Peyer's patch (tissue), 4 donors: ENCODE measurements around the gene PBX4. TPM values are rescaled to one million over a fixed set of nuclear protein-coding genes. Genes with fewer than 3 reads are reported as not detected.
"Not testable (repeated sequence)": the region's sequence is repeated elsewhere in the genome, so short reads cannot be mapped to it uniquely, and the experiment has no call there.

Source experiments
- DNase-seq, 3 donors: peaks; one replicate each; pipeline ENCODE4 v3.0.0-alpha.2; 2017 to 2019
- H3K27ac ChIP-seq, 4 donors: fragments of 200-600 bp; sonication (generic); one replicate each; pipeline ENCODE4 v1.5.1; 2016 to 2019
- H3K27me3 ChIP-seq, 2 donors: fragments of 200-600 bp; sonication (generic); one replicate each; pipeline ENCODE4 v1.5.1; 2019
- H3K36me3 ChIP-seq, 3 donors: fragments of 200-600 bp; sonication (generic); one replicate each; pipeline ENCODE4 v1.5.1; 2016 to 2019
- H3K4me1 ChIP-seq, 4 donors: fragments of 200-600 bp; sonication (generic); one replicate each; pipeline ENCODE4 v1.5.1; 2016 to 2019
- H3K4me3 ChIP-seq, 4 donors: fragments of 200-600 bp; sonication (generic); 1 replicate in 3 of 4; 2 replicates in 1 of 4; pipeline ENCODE4 v1.5.1; 2016 to 2019; ENCODE audit warnings: mild to moderate bottlenecking in 1 of 4
- H3K9me3 ChIP-seq, 4 donors: fragments of 200-600 bp; sonication (generic); one replicate each; pipeline ENCODE4 v1.5.1; 2016 to 2019; ENCODE audit warnings: mild to moderate bottlenecking in 1 of 4
- CTCF ChIP-seq, 6 experiments: fragments of 450-650 bp in 4 of 6; fragments of 200-600 bp in 2 of 6; sonication (generic) in 1 of 6; IDR thresholded peaks; one replicate each; pipeline ENCODE4 v1.5.1; 2017 to 2019; ENCODE audit warnings: antibody characterized with exemption in 6 of 6, mild to moderate bottlenecking in 3 of 6, moderate library complexity in 1 of 6
- POLR2A ChIP-seq, 2 donors: fragments of 450-650 bp; IDR thresholded peaks; one replicate each; pipeline ENCODE4 v1.5.1; 2017; ENCODE audit warnings: antibody characterized with exemption in 2 of 2, mild to moderate bottlenecking in 2 of 2, moderate library complexity in 2 of 2
- total RNA-seq, 4 donors: library from RNA; depleted of rRNA; stranded (reverse); fragments of >200 nt; gene quantifications; one replicate each; pipeline ENCODE4 v1.1.0, GENCODE V29; 2016

PBX4 gene
- total RNA-seq, 4 donors from 2014 or later = 6.8 to 23.1 (median 14.1) TPM

- no peak for DNase-seq
- H3K9me3 ChIP-seq = no peaks in the 10 kb centered on the region
- H3K36me3 ChIP-seq = no peaks in the 10 kb centered on the region
- H3K27ac ChIP-seq = peak overlapping the region in 3 of 4 donors; percentile 8 to 61 (median 47)
- H3K4me1 ChIP-seq = peaks cover 0 to 7% (median 2%) of the 10 kb centered on the region in 4 donors
- TF ChIP-seq POLR2A (IDR thresholded peaks at IDR 0.05) (no peak), CTCF (IDR thresholded peaks at IDR 0.05) (no peak)
- no peak overlapping the region for H3K4me3 ChIP-seq
- no peaks in the 10 kb centered on the region for H3K27me3 ChIP-seq
Observed at GRCh38 chr19:19602713-19603324, 15.7 kb downstream of the PBX4 start.

GRCh38 chr19:19602136-19602712, 16.3 kb downstream of the PBX4 start:
- no peaks in the 10 kb centered on the region for H3K27me3 ChIP-seq
- peak overlapping the region; percentile 8 to 82 (median 38) for H3K27ac ChIP-seq
- H3K9me3 ChIP-seq = no peaks in the 10 kb centered on the region
- peaks cover 0 to 12% (median 2%) of the 10 kb centered on the region in 4 donors for H3K4me1 ChIP-seq
- no peak overlapping the region for H3K4me3 ChIP-seq
- TF ChIP-seq CTCF (IDR thresholded peaks at IDR 0.05) = no peak
- no peak for TF ChIP-seq POLR2A (IDR thresholded peaks at IDR 0.05)
- H3K36me3 ChIP-seq = no peaks in the 10 kb centered on the region
- DNase-seq = peak in 1 of 3 donors; percentile 57

- TF ChIP-seq CTCF (IDR thresholded peaks at IDR 0.05) (no peak), POLR2A (IDR thresholded peaks at IDR 0.05) (no peak)
- H3K9me3 ChIP-seq = no peaks in the 10 kb centered on the region
- DNase-seq = no peak
- H3K4me3 ChIP-seq = no peak overlapping the region
- peaks cover 0 to 14% (median 2%) of the 10 kb centered on the region in 4 donors for H3K4me1 ChIP-seq
- H3K27ac ChIP-seq = peak overlapping the region in 1 of 4 donors; percentile 82
- H3K36me3 ChIP-seq = no peaks in the 10 kb centered on the region
- H3K27me3 ChIP-seq = no peaks in the 10 kb centered on the region
Observed at GRCh38 chr19:19600793-19601330, 17.6 kb downstream of the PBX4 start.

GRCh38 chr19:19598728-19599451, 19.6 kb downstream of the PBX4 start:
- H3K4me1 ChIP-seq = peaks cover 0 to 14% (median 5%) of the 10 kb centered on the region in 4 donors
- not testable (repeated sequence) for H3K36me3 ChIP-seq, H3K27me3 ChIP-seq, H3K4me3 ChIP-seq, H3K9me3 ChIP-seq
- DNase-seq = peak in 2 of 3 donors; percentile 54 to 70
- H3K27ac ChIP-seq = peak overlapping the region; percentile 61 to 87 (median 77)

- no peaks in the 10 kb centered on the region for H3K9me3 ChIP-seq
- H3K36me3 ChIP-seq = no peaks in the 10 kb centered on the region
- DNase-seq = peak in 2 of 3 donors; percentile 54 to 73
- no peak overlapping the region for H3K4me3 ChIP-seq
- TF ChIP-seq POLR2A (IDR thresholded peaks at IDR 0.05) = no peak
- no peaks in the 10 kb centered on the region for H3K27me3 ChIP-seq
- peaks cover 0 to 14% (median 4%) of the 10 kb centered on the region in 4 donors for H3K4me1 ChIP-seq
- H3K27ac ChIP-seq = peak overlapping the region; percentile 72 to 87 (median 81)
Observed at GRCh38 chr19:19597809-19598306, 20.6 kb downstream of the PBX4 start.

- peak in 1 of 3 donors; percentile 56 for DNase-seq
- H3K27me3 ChIP-seq = no peaks in the 10 kb centered on the region
- H3K27ac ChIP-seq = peak overlapping the region; percentile 1 to 82 (median 10)
- H3K4me3 ChIP-seq = no peak overlapping the region
- no peak for TF ChIP-seq CTCF (IDR thresholded peaks at IDR 0.05)
- H3K36me3 ChIP-seq = no peaks in the 10 kb centered on the region
- no peaks in the 10 kb centered on the region for H3K9me3 ChIP-seq
- peaks cover 0 to 27% (median 11%) of the 10 kb centered on the region in 4 donors for H3K4me1 ChIP-seq
Observed at GRCh38 chr19:19595171-19595701, 23.3 kb downstream of the PBX4 start.
